NT2/D1 (cell line): Measurements from ENCODE around the gene KCNJ10.

Experiments
- YY1 ChIP-seq: IDR thresholded peaks from 2 replicates; pipeline ENCODE4 v1.6.1; 2011; ENCODE audit not compliant: insufficient read length, insufficient read depth
- ZNF274 ChIP-seq: IDR thresholded peaks from 2 replicates; pipeline ENCODE4 v1.6.1; 2011; ENCODE audit warnings: mild to moderate bottlenecking, low read depth, low read length

GRCh38 chr1:159988006-159988405 lies 82.0 kb downstream of the KCNJ10 start:
- TF ChIP-seq YY1 (no peak), ZNF274 (no peak)
